DMS 273 (cell line): ENCODE data around the gene TESK2.
A peak's percentile ranks its signal among the peaks of the same experiment; 100 is the strongest.
"Not testable (repeated sequence)": the region's sequence is repeated elsewhere in the genome, so short reads cannot be mapped to it uniquely, and the experiment has no call there.

Experiments
- DNase-seq: peaks from one replicate; lab custom pipeline; 2025; ENCODE audit not compliant: unreplicated experiment; lab: John Stamatoyannopoulos, UW

TESK2 gene

DNA sequence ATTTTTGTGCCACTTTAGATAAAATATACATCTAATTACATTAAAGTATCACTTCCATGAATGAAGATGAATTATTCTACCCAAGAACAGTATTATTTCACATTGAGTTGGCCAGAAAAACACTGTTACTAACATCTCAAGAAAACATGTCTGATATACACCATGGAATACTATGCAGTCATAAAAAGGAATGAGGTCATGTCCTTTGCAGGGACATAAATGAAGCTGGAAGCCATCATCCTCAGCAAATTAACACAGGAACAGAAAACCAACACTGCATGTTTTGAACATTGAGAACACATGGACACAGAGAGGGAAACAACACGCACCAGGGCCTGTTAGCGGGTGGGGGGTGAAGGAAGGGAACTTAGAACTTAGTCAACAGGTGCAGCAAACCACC, 69.0 kb downstream of the TESK2 start:
- DNase-seq = no peak

DNA sequence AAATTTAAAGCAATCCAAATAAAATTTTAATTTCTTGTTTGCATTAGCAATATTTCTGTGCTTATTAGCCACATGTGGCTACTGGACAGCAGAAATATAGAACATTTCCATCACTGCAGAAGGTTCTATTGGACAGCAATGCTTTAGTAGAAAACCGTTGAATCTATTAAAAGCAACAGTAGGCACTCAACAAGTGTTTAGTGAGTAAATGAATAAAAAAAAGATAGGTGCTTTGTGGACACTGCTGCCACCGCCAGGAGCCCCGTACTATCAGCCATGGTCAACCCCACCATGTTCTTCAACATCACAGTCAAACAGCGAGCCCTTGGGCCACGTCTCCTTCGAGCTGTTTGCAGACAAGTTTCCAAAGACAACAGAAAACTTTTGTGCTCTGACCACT, 76.2 kb downstream of the TESK2 start:
- DNase-seq = no peak

DNA sequence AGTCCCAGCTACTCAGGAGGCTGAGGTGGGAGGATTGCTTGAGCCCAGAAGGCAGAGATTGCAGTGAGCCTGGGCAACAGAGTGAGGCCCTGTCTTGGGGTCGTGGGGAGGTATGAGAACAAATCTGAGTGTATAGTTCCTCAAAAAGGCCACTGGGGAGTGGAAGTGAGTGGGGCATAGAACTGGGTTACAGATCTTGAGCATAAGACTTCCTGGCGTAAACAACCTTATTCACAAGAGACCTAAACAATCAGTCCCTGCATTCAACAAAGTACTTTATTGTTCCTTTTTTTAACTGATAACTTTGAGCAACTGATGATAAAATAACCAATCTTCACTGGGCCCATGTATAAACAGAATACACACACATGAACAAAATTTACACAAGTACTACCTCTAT, 78.1 kb downstream of the TESK2 start:
- no peak for DNase-seq

DNA sequence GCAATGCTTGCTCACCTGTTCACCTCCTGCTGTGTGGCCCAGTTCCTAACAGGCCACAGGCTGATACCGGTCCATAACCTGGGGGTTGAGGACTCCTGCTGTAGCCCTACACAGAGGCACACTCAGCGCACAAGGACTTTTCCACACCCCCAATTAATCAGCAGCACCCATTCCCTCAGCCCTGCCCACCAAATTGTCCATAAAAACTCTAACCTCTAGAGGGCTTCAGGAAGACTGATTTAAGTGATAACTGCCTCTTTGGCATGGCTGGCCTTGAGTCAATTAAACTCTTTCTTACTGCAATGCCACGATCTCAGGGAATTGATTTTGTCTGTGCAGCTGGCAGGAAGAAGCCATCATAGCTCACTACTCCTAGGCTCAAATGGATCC, 79.5 kb downstream of the TESK2 start:
- peak; percentile 3 for DNase-seq

DNA sequence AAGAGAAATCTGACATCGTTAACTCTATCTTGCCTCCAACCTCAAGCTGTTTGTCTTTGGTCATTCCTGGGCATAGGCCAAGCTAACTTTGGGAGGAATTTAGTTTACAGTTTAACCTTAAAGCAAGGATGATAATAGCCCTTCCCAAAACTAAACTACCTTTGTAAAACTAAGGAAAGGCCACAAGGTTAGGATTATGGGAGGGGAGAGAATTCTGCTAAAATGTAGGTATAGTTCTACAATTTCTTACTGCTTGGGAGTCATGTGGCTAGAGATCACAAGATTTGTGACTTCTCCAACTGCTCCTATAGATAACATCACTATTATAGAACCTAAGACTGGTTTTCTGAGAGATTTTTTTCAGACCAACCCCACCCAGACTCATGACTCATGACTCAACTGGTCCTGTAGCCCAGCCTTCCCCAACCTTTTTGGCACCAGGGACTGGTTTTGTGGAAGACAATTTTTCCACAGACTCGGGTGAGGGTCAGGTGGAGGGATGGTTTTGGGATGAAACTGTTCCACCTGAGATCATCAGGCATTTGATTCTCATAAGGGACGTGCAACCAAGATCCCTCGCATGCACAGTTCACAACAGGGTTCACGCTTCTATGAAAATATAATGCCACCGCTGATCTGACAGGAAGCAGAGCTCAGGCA, 80.0 kb downstream of the TESK2 start:
- no peak for DNase-seq

DNA sequence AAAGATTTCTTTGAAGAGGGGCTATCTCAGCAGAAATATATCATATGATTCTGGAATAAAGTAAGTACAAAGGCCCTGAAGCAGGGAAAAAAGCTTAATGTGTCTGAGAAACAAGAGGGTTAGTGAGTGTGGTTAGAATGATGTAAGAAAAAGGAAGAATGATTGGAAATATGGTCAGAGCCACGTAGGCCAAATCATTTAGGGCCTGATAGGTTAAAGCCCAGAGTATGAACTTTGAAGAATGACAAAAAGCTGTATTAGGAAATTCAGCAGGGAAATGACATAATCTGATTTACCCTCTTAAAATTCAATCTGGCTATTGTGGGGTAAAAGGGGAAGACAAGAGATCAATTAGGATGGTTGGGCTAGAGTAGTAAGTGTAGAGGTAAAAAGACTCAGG, 81.7 kb downstream of the TESK2 start:
- no peak for DNase-seq

DNA sequence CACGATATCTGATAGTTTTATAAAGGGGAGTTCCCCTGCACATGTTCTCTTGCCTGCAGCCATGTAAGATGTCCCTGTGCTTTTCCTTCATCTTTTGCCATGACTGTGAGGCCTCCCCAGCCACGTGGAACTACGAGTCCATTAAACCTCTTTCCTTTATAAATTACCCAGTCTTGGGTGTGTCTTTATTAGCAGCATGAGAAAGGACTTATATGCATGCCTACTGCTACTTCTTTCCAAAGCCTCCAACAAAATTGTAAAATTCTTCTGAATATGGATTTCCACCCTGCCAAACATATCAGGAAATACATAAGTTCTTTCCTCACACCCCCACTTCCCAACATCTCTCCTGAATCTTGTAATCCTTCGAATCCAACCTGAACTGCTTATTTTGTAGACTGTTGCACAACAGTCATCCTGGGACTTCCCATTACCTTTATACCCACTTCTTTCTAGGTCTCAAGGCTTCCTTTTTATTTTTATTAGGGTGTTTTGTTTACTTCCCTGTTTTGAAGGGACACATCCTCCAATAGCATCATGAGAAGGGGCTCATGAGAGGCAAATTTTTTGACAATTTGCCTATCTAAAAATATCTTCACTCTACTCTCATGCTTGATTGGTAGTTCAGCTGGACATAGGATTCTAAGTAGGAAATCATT, 83.2 kb downstream of the TESK2 start:
- DNase-seq = no peak

DNA sequence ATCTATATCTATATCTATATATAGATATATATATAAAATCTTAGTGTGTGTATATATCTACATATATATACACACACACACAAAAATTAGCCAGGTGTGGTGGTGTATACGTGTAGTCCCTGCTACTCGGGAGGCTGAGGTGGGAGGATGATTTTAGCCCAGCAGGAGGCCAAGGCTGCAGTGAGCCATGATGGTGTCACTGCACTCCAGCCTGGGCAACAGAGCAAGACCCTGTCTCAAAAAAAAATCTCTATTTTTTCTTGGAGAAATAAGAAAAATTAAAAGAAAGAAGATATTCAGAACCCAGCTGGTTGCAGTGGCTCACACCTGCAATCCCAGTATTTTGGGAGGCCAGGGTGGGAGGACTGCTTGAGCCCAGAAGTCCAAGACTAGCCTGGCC, 85.3 kb downstream of the TESK2 start:
- DNase-seq = no peak

DNA sequence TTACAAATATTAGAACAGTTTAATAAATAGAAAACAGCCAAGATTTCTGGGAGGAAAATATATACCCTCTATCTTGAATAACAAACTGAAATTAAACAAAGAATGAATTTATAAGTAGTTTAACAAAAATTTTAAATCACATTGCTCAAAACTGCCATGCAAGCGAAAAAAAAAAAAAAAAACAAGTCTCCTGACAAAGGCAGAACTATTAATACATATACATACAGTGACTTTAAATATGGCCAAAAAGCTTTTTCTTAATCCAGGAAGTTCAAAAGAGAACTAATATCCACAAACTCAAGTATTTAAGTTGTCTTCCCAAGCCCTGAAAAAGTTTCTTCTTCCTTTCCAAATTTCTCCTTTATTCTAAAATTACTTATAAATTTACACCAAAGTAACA, 87.2 kb downstream of the TESK2 start:
- DNase-seq = no peak

DNA sequence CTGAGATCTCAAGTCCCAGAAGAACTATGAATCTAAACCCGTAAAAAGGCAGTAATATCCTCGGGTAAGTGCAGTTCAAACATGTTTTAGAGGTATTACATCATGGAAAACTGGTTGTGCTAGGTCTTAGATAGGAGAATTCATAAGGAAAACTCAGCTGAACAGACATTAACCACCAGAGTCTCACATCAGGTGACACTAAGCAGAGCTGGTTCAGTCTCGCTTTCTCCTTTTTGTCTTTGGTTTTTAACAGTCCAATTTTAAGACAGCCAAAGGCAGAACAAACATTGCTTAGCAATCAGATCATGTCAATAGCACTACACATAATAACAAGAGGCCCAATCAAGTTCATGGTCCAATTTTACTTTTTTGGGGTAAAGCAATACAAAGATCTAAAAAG, 87.7 kb downstream of the TESK2 start:
- DNase-seq = no peak

DNA sequence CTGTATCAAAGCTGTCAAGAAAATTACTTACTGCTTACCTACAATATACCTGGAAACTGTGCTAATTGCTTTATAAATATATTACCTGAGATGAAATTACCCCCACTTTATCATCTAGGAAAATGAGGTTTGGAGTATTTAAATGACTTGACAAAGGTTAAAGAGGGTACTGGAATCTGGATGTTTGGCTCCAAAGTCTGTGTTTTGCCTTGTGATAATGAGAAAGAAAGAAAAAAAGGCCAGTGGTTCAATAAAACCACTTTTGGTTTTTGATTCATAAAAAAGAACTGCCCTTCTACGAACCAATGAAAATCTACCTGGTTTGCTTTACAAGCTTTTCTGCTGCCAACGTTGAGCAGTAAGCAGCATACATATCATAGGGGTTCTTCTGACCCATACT, 89.4 kb downstream of the TESK2 start:
- no peak for DNase-seq

DNA sequence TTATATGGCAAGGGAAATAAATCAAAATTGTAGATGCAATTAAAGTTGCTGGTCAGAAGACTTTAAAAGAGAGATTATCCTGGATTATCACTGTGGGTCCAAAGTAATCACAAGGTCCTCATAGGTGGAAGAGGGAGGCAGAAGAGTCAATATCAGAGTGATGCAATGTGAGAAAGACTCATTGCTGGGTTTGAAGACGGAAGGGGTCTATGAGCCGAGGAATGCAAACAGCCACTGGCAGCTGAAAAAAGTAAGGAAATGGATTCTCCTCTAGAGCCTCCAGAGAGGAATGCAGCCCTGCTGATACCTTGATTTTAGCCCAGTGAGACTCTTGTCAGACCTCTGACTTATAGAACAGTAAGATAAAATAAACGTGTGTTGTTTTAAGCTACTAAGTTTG, 90.9 kb downstream of the TESK2 start:
- DNase-seq = no peak

DNA sequence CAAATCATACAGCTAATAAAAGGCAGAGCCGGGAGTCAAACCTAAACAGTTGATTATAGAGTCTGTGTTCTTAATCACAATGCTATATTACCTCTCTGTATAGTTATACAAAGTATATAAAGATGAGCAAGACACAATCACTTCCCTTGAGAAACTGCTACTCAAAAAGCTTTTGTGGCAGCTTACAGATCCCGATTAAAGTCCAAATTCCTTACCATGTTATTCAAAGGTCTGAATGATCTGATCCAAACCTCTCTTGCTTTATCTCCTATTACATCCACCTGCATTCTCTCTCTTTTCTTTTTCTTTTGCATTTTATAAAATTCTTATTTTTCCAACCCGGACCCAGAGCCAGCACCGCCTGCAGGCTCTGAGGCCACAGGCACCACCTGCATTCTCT, 93.7 kb downstream of the TESK2 start:
- no peak for DNase-seq

DNA sequence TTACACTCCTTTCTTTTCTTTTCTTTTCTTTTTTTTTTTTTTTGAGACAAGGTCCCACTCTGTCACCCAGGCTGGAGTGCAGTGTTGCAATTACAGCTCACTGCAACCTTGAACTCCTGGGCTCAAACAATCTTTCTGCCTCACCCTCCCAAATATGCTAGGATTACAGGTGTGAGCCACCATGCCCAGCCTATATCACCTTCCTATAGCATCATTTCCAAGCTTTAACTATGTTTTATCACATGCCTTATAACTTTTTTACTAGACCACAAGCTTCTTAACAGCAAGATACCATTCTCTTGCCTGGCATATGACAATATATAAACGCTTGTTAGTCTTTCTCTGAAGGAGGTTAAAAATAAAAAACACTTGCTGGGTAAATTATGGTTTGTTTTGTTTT, 95.4 kb downstream of the TESK2 start:
- no peak for DNase-seq

DNA sequence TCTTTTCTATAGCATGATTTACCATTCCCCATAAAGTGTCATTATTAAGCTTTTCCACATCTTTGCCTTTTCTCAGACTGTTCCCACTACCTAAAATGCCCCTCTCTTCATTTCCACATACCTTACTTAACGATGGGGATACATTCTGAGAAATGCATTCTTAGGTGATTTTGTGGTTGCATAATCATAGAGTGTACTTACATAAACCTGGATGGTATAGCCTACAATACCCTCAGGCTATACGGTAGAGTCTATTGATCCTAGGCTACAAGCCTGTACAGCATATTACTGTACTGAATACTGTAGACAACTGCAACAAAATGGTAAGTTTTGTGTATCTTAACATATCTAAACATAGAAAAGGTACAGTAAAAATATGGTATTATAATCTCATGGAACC, 95.9 kb downstream of the TESK2 start:
- no peak for DNase-seq

DNA sequence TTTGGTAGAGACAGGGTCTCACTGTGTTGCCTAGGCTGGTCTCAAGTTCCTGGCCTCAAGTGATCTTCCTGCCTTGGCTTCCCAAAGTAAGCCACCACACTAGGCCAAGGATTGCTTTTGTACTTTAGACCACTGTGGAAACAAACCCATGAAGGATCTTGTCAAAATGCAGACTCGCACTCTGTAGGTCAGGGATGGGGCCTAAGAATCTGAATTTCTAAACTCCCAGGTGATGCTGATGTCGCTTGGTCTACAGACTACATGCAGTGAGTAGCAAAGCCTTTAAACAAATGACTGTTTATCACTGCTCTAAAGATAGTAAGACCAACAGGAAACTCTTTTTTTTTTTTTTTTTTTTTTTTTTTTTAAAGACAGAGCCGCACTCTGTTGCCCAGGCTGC, 96.6 kb downstream of the TESK2 start:
- no peak for DNase-seq

DNA sequence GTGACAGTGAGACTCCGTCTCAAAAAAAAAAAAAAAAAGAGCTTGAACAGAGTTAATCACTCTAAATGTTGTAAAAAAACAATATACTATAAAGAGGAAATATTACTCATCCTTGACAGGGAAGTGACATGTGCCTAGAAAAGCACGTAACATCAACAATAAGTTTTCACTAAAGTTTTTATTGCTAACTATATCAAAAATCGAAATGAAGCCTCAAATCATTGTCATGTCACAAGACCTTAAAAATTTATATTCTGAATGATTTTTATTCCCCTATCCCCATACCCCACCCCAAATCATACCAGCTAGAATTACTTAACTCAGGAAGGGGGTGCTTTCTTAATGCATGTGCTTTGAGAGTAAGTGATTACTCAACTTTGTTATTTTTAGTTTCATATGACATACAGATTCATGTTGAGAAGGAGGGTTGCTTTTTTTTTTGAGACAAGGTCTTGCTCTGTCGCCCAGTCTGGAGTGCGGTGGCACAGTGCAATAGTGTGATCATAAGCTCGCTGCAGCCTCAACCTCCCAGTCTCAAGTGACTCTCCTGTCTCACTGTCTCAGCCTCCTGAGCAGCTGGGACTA, 97.2 kb downstream of the TESK2 start:
- no peak for DNase-seq

DNA sequence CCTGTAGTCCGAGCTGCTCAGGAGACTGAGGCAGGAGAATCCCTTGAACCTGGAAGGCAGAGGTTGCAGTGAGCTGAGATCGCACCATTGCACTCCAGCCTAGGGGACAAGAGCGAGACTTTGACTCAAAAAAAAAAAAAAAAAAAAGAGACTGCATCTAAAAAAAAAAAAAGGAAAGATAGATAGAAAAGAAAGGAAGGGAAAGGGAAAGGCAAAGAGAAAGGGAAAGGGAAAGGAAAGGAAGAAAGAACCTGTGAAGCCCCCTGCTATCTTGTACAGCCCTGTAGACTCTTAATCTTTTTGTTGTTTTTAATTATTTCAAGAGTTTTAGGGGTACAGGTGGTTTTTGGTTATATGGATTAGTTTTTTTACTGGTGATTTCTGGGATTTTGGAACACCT, 104.7 kb downstream of the TESK2 start:
- no peak for DNase-seq

DNA sequence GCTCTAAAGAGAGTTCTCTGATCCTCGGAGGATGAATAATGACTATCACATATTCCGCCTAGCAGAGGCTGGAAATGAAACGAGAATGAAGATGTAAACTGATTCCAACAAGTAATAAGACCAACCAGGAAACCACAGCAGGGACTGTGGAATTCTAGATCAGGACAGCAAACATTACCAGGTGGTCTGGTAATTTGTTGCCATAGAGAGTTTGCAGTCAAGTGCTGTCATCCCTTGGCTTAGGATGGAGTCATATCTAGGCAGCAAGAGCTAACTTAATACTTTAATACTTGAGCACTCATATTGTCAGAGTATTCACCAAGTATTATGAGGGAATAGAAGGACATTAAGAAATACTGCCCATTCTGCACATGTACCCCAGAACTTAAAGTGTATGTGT, 105.7 kb downstream of the TESK2 start:
- DNase-seq = peak; percentile 53

DNA sequence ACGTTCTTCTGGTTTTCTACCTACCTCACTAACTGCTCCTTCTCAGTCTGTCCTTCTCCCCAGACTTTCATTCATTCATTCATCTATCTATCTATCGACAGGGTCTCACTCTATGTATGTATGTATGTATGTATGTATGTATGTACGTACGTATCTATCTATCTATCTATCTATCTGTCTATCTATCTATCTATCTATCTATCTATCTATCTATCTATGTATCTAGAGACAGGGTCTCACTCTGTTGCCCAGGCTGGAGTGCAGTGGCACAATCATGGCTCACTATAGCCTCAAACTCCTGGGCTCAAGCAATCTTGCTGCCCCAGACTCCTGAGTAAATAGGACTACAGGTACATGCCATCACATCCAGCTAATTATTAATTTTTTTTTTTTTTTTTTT, 106.8 kb downstream of the TESK2 start:
- DNase-seq = not testable (repeated sequence)

DNA sequence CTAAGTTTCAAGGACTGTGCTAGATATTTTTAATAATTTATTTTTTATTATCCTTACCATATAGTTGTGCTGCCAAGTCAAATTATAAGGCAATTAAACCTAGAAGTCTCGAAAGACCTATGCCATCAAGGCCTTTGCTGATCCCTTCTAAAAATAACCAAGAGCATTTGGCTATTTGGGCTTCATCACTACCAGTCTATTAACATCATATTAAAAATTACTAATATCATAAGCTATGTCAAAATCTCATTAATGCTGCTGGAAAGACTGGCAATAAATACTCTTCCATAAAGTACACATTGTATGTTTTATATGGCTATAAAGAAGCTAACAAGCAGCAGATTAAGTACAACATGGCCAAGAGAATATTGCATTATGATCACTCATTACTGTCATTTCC, 107.8 kb downstream of the TESK2 start:
- DNase-seq = no peak

DNA sequence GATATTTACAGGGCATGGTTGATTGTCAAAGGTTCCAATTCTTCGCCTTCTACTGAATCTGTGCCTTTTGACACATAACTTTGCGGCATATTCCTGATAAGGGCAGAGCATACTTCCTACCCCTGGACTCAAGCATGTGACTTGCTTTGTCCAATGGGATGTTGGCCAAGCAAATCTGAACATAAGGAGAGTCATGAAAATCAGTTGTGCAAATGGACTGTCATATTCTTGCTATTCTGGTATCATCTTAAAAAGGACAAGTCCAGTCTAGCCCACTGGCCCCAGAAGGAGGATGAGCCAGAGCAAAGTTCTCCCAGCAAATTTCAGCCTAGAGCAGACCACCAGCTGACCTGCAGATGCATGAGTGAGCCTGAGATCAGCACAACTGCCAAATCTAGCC, 109.7 kb downstream of the TESK2 start:
- DNase-seq = peak; percentile 8

DNA sequence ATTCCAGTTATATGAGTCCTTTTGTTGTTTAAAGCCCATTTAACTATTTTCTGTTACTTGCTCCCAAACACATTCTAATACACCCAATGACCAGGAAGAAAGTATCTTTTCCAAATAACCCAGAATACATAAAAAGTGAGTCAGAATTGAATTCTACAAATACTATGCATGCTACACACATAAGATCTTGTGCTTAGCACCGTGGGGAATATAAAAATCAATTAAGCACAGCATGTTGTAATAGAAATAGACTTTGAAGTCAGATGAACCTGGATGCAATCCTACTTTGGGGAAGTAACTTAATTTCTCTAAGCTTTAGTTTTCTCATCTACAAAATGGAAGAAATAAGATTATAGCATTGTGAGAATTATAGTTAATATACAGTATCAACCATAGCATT, 110.2 kb downstream of the TESK2 start:
- DNase-seq = no peak
